PC-3 (cell line): ENCODE data around the gene ANKRD62.

Source experiments
- EZH2 ChIP-seq: fragments of 300-600 bp; sonication (generic); IDR thresholded peaks from one replicate; pipeline ENCODE4 v1.6.1; 2017; ENCODE audit warnings: antibody characterized with exemption, mild to moderate bottlenecking, low read length; ENCODE audit not compliant: unreplicated experiment
- EZH2phosphoT487 ChIP-seq: fragments of 300-600 bp; sonication (generic); IDR thresholded peaks from 2 replicates; pipeline ENCODE4 v1.6.1; 2018; ENCODE audit warnings: mild to moderate bottlenecking, antibody characterized with exemption, low read length, borderline replicate concordance
- TF ChIP-seq, protein P1 (sequence below): fragments of 300-600 bp; sonication (generic); conservative IDR thresholded peaks from 2 replicates; pipeline ENCODE4 v1.5.1; 2017; ENCODE audit warnings: antibody characterized with exemption, low read depth, mild to moderate bottlenecking, low read length

DNA sequence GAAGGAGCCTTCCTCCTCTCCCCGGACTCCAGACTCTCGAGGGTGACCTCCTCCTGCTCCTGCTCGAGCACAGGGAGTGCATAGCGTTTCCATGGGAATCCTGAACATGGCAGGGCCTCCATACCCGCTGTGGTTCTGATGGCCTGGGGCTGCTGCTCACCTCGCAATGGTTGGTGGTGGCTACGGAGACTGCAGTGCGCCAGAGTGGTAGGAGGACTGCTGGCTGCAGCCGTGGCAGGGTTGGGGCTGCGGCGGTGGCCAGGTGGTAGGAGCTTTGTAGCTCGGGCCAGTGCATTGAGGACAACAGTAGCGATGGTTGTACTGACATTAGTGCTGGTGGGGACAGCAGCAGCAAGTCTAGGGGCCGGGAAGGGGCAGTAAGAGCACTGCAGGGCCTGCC, 32.0 kb upstream of the ANKRD62 start:
- TF ChIP-seq, protein P1, sequence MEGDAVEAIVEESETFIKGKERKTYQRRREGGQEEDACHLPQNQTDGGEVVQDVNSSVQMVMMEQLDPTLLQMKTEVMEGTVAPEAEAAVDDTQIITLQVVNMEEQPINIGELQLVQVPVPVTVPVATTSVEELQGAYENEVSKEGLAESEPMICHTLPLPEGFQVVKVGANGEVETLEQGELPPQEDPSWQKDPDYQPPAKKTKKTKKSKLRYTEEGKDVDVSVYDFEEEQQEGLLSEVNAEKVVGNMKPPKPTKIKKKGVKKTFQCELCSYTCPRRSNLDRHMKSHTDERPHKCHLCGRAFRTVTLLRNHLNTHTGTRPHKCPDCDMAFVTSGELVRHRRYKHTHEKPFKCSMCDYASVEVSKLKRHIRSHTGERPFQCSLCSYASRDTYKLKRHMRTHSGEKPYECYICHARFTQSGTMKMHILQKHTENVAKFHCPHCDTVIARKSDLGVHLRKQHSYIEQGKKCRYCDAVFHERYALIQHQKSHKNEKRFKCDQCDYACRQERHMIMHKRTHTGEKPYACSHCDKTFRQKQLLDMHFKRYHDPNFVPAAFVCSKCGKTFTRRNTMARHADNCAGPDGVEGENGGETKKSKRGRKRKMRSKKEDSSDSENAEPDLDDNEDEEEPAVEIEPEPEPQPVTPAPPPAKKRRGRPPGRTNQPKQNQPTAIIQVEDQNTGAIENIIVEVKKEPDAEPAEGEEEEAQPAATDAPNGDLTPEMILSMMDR, result no peak
- TF ChIP-seq EZH2 (no peak), EZH2phosphoT487 (no peak)
